Pancreas (tissue), 10 donors: ENCODE results near the gene C2CD2L. TPM values are rescaled to one million over a fixed set of nuclear protein-coding genes. Genes with fewer than 3 reads are reported as not detected.

Experiments
- ATAC-seq, 4 donors: fragments of 200-7000 bp; cut with Tn5 transposase; one replicate each; pipeline versions ENCODE4 v1.8.0 to v1.9.1; 2020; ENCODE audit warnings: mild to moderate bottlenecking in 4 of 4, moderate library complexity in 4 of 4
- DNase-seq, 6 donors: peaks; one replicate each; pipeline ENCODE4 v3.0.0-alpha.2; 2020
- FAIRE-seq: peaks from 2 replicates; lab custom pipeline; 2012; peaks lifted over from hg19 to GRCh38; lab: Jason Lieb, UNC
- H3K27ac ChIP-seq, 4 donors: fragments of 200-600 bp; sonication (generic); 1 replicate in 3 of 4; 2 replicates in 1 of 4; pipeline versions ENCODE4 v1.5.0 to v1.8.0; 2020
- H3K27me3 ChIP-seq, 4 donors: fragments of 200-600 bp; one replicate each; pipeline ENCODE4 v1.8.0; 2021
- H3K36me3 ChIP-seq, 3 donors: fragments of 200-600 bp; sonication (generic) in 1 of 3; one replicate each; pipeline versions ENCODE4 v1.5.0 to v1.8.0; 2020 to 2021
- H3K4me1 ChIP-seq, 3 donors: fragments of 200-600 bp; one replicate each; pipeline ENCODE4 v1.8.0; 2021
- H3K4me3 ChIP-seq, 4 donors: fragments of 200-600 bp; sonication (generic) in 2 of 4; one replicate each; pipeline versions ENCODE4 v1.5.0 to v1.8.0; 2020 to 2021
- H3K9me3 ChIP-seq, 4 donors: fragments of 200-600 bp; one replicate each; pipeline ENCODE4 v1.8.0; 2021
- WGBS, 2 donors: extraction: QIAGEN DNeasy Blood & Tissue Kit; methylation state at CpG; one replicate each; pipeline ENCODE4 v1.1.7; 2013; 5-methylcytosine and 5-hydroxymethylcytosine counted together
- intact Hi-C, 3 donors: fragments of 100-400 bp; cut with DNase I; formaldehyde crosslinking; loops; one replicate each; pipeline versions ENCODE4 v1.11.1 to v1.14.2; 2022
- polyA plus RNA-seq, 2 donors: library from polyadenylated mRNA; stranded (reverse); fragments of 200-250 nt; gene quantifications; one replicate each; pipeline ENCODE4 v1.2.3, GENCODE V29; 2013
- total RNA-seq, 6 donors: library from RNA; stranded (reverse); fragmentation: NEBNext Ultra II Directional in 4 of 6; extraction: Animal tissue kit (Norgen Biotek cat#: 25700) in 4 of 6; gene quantifications; one replicate each; pipeline versions ENCODE4 v1.2.1 to v1.2.4, GENCODE V29; 2021 to 2023
- TF ChIP-seq, protein P1 (sequence below), 4 donors: fragments of 200-600 bp; sonication (generic) in 3 of 4; IDR thresholded peaks; one replicate each; pipeline versions ENCODE4 v1.5.0 to v1.8.0; 2021; ENCODE audit warnings: antibody characterized with exemption in 4 of 4
- donor health status: healthy with polysubstance abuse.
- donor health status: DM: no; HTN: no; CAD: no; lungs with moderate emphysema.
- donor health status: DM: no; HTN: no; CAD: no.
- donor health status: control.
- donor health status: control.
- donor health status: Bipolar disorder and iron deficiency.
- donor health status: DM: yes; HTN: yes; CAD: no.
- donor health status: DM: no; HTN: no; CAD: no.
- donor health status: DM: no; HTN: no; CAD: no.
- donor health status: DM: yes; HTN: yes; CAD: no.

The C2CD2L gene
- total and polyA plus RNA-seq, 8 donors: 4.9 to 12.3 (median 7.3) TPM

DNA sequence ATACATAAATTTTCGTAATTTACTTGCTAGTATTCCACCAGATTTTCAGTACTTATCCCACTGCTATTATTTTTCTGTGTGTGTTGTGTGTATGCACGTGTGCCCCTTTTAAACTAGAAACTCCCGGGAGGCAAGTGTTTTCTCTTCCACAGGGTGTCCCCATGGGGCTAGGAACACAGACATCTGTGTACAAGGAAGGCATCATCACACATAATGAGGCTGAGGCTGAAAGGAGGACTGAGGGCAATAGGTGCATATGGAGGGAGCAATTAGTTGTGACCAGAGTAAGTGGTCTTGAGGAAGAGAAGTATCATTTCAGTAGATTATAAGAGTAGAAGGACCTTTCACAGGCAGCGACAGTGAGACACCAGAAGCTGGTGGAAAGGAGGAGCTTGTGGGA is 3.4 kb upstream of the C2CD2L start:
- peak overlapping the region in 1 of 4 donors; percentile 96 for H3K27ac ChIP-seq
- FAIRE-seq (no peak), ATAC-seq (no peak), DNase-seq (no peak)
- no peaks in the 10 kb centered on the region for H3K27me3 ChIP-seq
- intact Hi-C loops: no loop called here
- TF ChIP-seq, protein P1, sequence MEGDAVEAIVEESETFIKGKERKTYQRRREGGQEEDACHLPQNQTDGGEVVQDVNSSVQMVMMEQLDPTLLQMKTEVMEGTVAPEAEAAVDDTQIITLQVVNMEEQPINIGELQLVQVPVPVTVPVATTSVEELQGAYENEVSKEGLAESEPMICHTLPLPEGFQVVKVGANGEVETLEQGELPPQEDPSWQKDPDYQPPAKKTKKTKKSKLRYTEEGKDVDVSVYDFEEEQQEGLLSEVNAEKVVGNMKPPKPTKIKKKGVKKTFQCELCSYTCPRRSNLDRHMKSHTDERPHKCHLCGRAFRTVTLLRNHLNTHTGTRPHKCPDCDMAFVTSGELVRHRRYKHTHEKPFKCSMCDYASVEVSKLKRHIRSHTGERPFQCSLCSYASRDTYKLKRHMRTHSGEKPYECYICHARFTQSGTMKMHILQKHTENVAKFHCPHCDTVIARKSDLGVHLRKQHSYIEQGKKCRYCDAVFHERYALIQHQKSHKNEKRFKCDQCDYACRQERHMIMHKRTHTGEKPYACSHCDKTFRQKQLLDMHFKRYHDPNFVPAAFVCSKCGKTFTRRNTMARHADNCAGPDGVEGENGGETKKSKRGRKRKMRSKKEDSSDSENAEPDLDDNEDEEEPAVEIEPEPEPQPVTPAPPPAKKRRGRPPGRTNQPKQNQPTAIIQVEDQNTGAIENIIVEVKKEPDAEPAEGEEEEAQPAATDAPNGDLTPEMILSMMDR (IDR thresholded peaks at IDR 0.05): no peak
- no peaks in the 10 kb centered on the region for H3K9me3 ChIP-seq
- no peak overlapping the region for H3K4me3 ChIP-seq
- peaks cover 6 to 32% (median 18%) of the 10 kb centered on the region in 3 donors for H3K4me1 ChIP-seq
- no peaks in the 10 kb centered on the region for H3K36me3 ChIP-seq
- WGBS, 2 donors: 57 to 61% methylated on average over 4 of the region's 4 CpGs

DNA sequence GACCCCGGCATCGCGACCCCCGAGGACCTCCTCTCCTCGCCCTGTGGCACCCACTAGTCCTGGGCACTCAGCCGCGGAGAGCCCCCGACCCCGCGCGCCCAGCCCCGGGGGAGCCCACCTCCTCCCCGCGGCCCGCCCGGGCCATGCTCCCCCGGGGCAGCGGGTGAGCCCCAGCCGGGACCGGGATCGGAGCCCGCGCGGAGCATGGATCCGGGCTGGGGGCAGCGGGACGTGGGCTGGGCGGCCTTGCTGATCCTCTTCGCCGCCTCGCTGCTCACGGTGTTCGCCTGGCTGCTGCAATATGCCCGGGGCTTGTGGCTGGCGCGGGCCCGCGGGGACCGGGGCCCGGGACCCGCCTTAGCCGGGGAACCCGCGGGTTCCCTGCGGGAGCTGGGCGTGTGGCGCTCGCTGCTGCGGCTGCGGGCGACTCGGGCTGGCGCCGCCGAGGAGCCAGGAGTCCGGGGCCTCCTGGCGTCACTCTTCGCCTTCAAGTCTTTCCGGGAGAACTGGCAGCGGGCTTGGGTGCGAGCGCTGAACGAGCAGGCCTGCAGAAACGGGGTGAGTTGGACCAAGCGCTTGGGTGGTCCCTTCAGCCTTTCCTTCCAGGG is 498 bp downstream of the C2CD2L start:
- Histone ChIP-seq H3K27me3 (no peaks in the 10 kb centered on the region), H3K4me3 (peak overlapping the region; percentile 69 to 99 (median 88)), H3K36me3 (peaks cover 0 to 17% (median 2%) of the 10 kb centered on the region in 3 donors), H3K27ac (peak overlapping the region; percentile 4 to 69 (median 56)), H3K9me3 (no peaks in the 10 kb centered on the region), H3K4me1 (peaks cover 3 to 27% (median 7%) of the 10 kb centered on the region in 3 donors)
- DNase-seq (peak in 2 of 6 donors; percentile 69 to 75), ATAC-seq (peak; percentile 15 to 57 (median 36)), FAIRE-seq (no peak)
- intact Hi-C loops: no loop called here
- 0% methylated on average over 43 to 65 of the region's 65 CpGs for WGBS, 2 donors
- TF ChIP-seq, protein P1 (IDR thresholded peaks at IDR 0.05): no peak

DNA sequence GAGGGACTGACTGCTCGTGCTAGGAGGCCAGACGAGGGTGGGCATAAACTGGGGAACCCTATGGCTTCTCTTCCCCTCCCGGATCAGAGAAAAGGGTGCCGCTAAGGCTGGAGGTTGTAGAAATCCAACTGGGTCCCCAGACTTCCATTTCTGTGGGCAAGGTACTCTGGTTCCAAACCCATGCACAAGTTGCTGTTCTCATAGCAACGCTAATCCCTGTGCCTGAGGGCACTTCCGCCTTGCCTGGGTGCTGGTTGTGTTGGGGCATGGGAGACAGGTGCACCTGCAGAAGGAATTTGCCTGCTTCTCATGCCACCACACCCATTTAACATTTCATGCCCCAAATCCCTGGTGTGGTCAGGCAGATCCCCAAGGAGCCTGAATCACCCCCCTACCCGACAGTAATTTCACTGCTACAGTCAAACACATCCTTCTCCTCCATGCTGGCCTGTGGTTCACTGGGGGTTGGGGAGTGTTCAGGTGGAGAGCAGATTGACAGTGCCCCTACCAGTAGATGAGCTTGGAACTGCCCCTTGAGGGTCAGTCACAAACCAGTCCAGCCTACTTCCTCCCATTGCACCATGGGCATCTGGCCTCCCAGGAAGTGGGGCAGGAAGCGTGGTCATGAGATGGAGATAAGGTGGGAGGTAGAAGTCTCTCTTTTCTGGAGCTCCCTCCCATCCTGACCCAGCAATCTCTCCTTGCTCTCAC is 1.2 kb downstream of the C2CD2L start:
- ATAC-seq: peak; percentile 49 to 65 (median 61)
- Histone ChIP-seq H3K27me3 (no peaks in the 10 kb centered on the region), H3K36me3 (peaks cover 0 to 22% (median 3%) of the 10 kb centered on the region in 3 donors), H3K9me3 (no peaks in the 10 kb centered on the region), H3K4me1 (peaks cover 3 to 21% (median 3%) of the 10 kb centered on the region in 3 donors), H3K27ac (peak overlapping the region; percentile 4 to 69 (median 56)), H3K4me3 (peak overlapping the region; percentile 69 to 99 (median 88))
- intact Hi-C loops: no loop called here
- WGBS, 2 donors: 19 to 20% methylated on average over 8 of the region's 8 CpGs
- TF ChIP-seq, protein P1 (IDR thresholded peaks at IDR 0.05): no peak
- DNase-seq: peak in 2 of 6 donors; percentile 42 to 66
- FAIRE-seq: no peak

DNA sequence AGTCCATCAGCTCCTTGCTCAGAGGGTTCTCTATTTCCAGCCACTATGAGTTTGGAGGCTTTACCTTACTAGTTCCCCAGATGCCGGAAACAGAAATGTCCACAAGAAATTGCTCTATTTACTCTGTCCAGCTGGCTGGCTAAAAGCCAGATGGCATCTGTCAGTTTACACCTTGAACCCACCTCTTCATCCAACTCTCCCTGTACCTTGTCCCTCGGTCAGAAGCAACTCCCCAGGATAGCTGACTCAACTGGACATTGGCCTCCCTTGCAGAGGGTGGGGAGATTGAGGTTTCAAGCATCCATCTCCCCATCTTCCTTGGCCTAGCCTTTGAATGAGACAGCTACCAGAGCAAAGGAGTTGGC is 1.7 kb downstream of the C2CD2L start:
- intact Hi-C loops: no loop called here
- DNase-seq (no peak), FAIRE-seq (no peak), ATAC-seq (no peak)
- no peaks in the 10 kb centered on the region for H3K27me3 ChIP-seq
- peak overlapping the region in 2 of 4 donors; percentile 69 to 97 for H3K4me3 ChIP-seq
- no peak overlapping the region for H3K27ac ChIP-seq
- no peaks in the 10 kb centered on the region for H3K9me3 ChIP-seq
- 46 to 48% methylated on average over 2 of the region's 2 CpGs for WGBS, 2 donors
- H3K4me1 ChIP-seq: peaks cover 0 to 16% (median 0%) of the 10 kb centered on the region in 3 donors
- TF ChIP-seq, protein P1 (IDR thresholded peaks at IDR 0.05): no peak
- peaks cover 0 to 25% (median 3%) of the 10 kb centered on the region in 3 donors for H3K36me3 ChIP-seq
